ENCODE data around the gene NPY4R2.
"Not testable (repeated sequence)": the region's sequence is repeated elsewhere in the genome, so short reads cannot be mapped to it uniquely, and the experiment has no call there.

DNA sequence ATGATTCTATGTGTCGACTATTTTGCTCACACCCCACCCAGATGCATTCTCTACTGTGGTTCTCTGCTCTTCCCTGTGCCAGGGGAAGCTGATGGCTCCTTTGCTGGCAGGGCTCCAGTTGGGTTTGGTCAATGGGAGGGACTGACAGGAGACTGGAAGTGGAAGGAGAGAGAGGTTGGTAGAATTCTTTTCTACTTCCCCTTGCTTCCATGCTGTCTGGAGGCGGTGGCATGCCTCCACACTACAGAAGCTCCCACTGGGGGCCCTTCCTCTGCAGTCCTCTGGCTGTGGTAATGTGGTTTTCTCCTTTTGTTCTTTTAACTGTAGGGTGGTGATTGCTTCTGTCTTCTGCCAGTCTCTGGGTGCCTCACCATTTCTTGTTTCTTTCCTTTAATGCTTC, 4.4 kb upstream of the NPY4R2 start:
- TF ChIP-seq, protein P1, sequence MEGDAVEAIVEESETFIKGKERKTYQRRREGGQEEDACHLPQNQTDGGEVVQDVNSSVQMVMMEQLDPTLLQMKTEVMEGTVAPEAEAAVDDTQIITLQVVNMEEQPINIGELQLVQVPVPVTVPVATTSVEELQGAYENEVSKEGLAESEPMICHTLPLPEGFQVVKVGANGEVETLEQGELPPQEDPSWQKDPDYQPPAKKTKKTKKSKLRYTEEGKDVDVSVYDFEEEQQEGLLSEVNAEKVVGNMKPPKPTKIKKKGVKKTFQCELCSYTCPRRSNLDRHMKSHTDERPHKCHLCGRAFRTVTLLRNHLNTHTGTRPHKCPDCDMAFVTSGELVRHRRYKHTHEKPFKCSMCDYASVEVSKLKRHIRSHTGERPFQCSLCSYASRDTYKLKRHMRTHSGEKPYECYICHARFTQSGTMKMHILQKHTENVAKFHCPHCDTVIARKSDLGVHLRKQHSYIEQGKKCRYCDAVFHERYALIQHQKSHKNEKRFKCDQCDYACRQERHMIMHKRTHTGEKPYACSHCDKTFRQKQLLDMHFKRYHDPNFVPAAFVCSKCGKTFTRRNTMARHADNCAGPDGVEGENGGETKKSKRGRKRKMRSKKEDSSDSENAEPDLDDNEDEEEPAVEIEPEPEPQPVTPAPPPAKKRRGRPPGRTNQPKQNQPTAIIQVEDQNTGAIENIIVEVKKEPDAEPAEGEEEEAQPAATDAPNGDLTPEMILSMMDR (IDR thresholded peaks at IDR 0.05) = not testable (repeated sequence)
- not testable (repeated sequence) for TF ChIP-seq POLR2A, EP300, POLR2AphosphoS5 (IDR thresholded peaks at IDR 0.05)

Data from suprapubic skin (tissue), 4 donors.